Measurements from ENCODE around the gene TMEM17.
"Not testable (repeated sequence)": the region's sequence is repeated elsewhere in the genome, so short reads cannot be mapped to it uniquely, and the experiment has no call there.

The TMEM17 gene

GRCh38 chr2:62505750-62506420 lies at the start of gene TMEM17:
TMEM17 (minus strand) TSS chr2:62506195; CDS start chr2:62506129, 66 bp downstream.
- peak; percentile 35 for DNase-seq

- no peak for DNase-seq
These were observed 48.4 kb upstream of the TMEM17 start for GRCh38 chr2:62554440-62554839.

- no peak for DNase-seq
These were observed 44.5 kb upstream of the TMEM17 start for GRCh38 chr2:62550461-62550860.

GRCh38 chr2:62547854-62548253 lies 41.9 kb upstream of the TMEM17 start:
- DNase-seq, result no peak

GRCh38 chr2:62545261-62545660 lies 39.3 kb upstream of the TMEM17 start:
- no peak for DNase-seq

- DNase-seq, result no peak
These were observed 34.6 kb upstream of the TMEM17 start for GRCh38 chr2:62540408-62541168.

GRCh38 chr2:62539606-62540407 lies 33.8 kb upstream of the TMEM17 start:
- DNase-seq, result no peak

GRCh38 chr2:62538756-62539155 lies 32.8 kb upstream of the TMEM17 start:
- no peak for DNase-seq

GRCh38 chr2:62537814-62538213 lies 31.8 kb upstream of the TMEM17 start:
- DNase-seq, result no peak

- DNase-seq, result no peak
These were observed 31.0 kb upstream of the TMEM17 start for GRCh38 chr2:62536873-62537547.

- not testable (repeated sequence) for DNase-seq
These were observed 29.5 kb upstream of the TMEM17 start for GRCh38 chr2:62535521-62535920.

GRCh38 chr2:62531594-62531993 lies 25.6 kb upstream of the TMEM17 start:
- DNase-seq, result no peak

- no peak for DNase-seq
These were observed 23.8 kb upstream of the TMEM17 start for GRCh38 chr2:62529758-62530157.

- DNase-seq, result no peak
These were observed 21.6 kb upstream of the TMEM17 start for GRCh38 chr2:62527478-62528210.

- no peak for DNase-seq
These were observed 20.8 kb upstream of the TMEM17 start for GRCh38 chr2:62526531-62527381.

- no peak for DNase-seq
These were observed 19.7 kb upstream of the TMEM17 start for GRCh38 chr2:62525549-62526269.

- no peak for DNase-seq
These were observed 18.4 kb upstream of the TMEM17 start for GRCh38 chr2:62524293-62524941.

GRCh38 chr2:62521061-62521460 lies 15.1 kb upstream of the TMEM17 start:
- not testable (repeated sequence) for DNase-seq

- DNase-seq, result no peak
These were observed 6.4 kb upstream of the TMEM17 start for GRCh38 chr2:62512384-62512783.

- DNase-seq, result no peak
These were observed 5.6 kb upstream of the TMEM17 start for GRCh38 chr2:62511636-62512035.

All from stimulated activated CD4-positive, alpha-beta T cell treated with anti-CD3 and anti-CD28 coated beads, Interleukin-1b, Interleukin-23, amount 100 ng/mL, for 48 hours (primary cell).